Measurements from ENCODE around the gene PDPR.
"Not testable (repeated sequence)": the region's sequence is repeated elsewhere in the genome, so short reads cannot be mapped to it uniquely, and the experiment has no call there.

The PDPR gene

DNA sequence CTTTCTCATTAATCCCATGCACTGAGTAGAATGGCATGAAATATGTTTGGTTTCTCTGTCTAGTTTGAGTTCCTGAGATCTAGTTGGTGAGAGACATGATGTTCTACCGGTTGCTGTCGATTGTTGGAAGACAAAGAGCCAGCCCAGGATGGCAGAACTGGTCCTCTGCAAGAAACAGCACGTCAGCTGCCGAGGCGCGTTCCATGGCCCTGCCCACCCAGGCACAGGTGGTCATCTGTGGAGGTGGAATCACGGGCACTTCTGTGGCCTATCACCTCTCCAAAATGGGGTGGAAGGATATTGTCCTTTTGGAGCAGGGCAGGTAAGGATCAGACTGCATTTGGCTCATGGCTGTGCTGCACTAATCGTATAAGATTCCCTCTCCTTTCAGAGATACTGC is 6.3 kb downstream of the PDPR start:
- DNase-seq; in situ Hi-C loops (cut with HindIII; ENCODE audit: low pct_ligation_motif_present, low pct_unique_long_range_greater_than_20kb, low sequenced_read_pairs): not testable (repeated sequence)

GRCh38 chr16:70123822-70124221 is 9.7 kb downstream of the PDPR start:
- in situ Hi-C loops (cut with HindIII; ENCODE audit: low pct_ligation_motif_present, low pct_unique_long_range_greater_than_20kb, low sequenced_read_pairs), result not testable (repeated sequence)

DNA sequence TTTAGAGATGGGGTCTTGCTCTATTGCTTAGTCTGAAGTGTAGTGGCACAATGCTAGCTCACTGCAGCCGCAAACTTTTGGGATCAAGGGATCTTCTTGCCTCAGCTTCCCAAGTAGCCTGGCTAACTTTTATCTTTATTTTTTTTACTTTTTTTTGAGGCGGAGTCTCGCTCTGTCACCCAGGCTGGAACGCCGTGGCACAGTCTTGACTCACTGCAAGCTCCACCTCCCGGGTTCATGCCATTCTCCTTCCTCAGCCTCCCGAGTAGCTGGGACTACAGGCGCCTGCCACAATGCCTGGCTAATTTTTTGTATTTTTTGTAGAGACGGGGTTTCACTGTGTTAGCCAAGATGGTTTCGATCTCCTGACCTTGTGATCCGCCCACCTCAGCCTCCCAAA is 12.1 kb downstream of the PDPR start:
- DNase-seq; in situ Hi-C loops (cut with HindIII; ENCODE audit: low pct_ligation_motif_present, low pct_unique_long_range_greater_than_20kb, low sequenced_read_pairs): not testable (repeated sequence)

More at GRCh38 chr16:70123822-70124221, 9.7 kb downstream of the PDPR start:
- DNase-seq, result not testable (repeated sequence)

GRCh38 chr16:70127706-70128105 is 13.6 kb downstream of the PDPR start:
- DNase-seq; in situ Hi-C loops (cut with HindIII; ENCODE audit: low pct_ligation_motif_present, low pct_unique_long_range_greater_than_20kb, low sequenced_read_pairs): not testable (repeated sequence)

DNA sequence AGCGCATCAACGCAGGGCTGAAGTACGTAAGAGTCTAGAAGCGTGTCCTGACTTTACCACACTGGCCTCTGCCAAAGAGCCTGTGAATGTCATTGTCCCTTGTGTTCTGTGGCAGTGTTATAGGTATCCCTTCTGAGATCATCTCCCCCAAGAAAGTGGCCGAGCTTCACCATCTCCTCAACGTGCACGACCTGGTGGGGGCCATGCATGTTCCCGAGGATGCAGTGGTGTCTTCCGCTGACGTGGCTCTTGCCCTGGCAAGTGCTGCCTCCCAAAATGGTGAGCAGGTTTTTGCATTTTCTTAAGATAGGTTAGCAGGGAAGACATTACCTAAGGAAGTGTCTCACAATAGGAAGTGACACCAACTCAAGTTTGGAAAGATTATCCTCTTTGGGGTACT is 14.7 kb downstream of the PDPR start:
- DNase-seq; in situ Hi-C loops (cut with HindIII; ENCODE audit: low pct_ligation_motif_present, low pct_unique_long_range_greater_than_20kb, low sequenced_read_pairs): not testable (repeated sequence)

DNA sequence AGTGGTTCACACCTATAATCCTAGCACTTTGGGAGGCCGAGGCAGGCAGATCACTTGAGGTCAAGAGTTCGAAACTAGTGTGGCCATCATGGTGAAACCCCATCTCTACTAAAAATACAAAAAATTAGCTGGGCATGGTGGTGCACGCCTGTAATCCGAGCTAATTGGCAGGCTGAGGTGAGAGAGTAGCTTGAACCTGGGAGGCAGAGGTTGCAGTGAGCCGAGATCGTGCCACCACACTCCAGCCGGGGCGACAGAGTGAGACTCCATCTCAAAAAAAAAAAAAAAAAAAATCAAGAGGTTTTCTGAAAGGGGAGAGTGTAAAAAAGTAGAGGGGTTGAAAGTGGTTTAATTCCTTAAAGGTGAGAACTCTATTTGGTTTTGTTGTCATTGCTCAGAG is 21.7 kb downstream of the PDPR start:
- in situ Hi-C loops (cut with HindIII; ENCODE audit: low pct_ligation_motif_present, low pct_unique_long_range_greater_than_20kb, low sequenced_read_pairs); DNase-seq: not testable (repeated sequence)

GRCh38 chr16:70136595-70136994 is 22.5 kb downstream of the PDPR start:
- DNase-seq; in situ Hi-C loops (cut with HindIII; ENCODE audit: low pct_ligation_motif_present, low pct_unique_long_range_greater_than_20kb, low sequenced_read_pairs): not testable (repeated sequence)

DNA sequence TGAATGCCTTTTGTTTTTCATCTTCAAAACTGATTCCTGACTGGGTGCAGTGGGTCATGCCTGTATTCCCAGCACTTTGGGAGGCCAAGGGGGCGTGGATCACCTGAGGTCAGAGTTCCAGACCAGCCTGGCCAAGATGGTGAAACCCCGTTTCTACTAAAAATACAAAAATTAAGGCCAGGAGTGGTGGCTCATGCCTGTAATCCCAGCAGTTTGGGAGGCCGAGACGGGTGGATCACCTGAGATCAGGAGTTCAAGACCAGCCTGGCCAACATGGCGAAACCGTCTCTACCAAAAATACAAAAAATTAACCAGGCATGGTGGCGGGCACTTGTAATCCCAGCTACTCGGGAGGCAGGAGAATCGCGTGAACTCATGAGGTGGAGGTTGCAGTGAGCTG is 28.6 kb downstream of the PDPR start:
- in situ Hi-C loops (cut with HindIII; ENCODE audit: low pct_ligation_motif_present, low pct_unique_long_range_greater_than_20kb, low sequenced_read_pairs), result not testable (repeated sequence)

GRCh38 chr16:70143231-70143895 is 29.2 kb downstream of the PDPR start:
- DNase-seq; in situ Hi-C loops (cut with HindIII; ENCODE audit: low pct_ligation_motif_present, low pct_unique_long_range_greater_than_20kb, low sequenced_read_pairs): not testable (repeated sequence)

More for the DNA sequence above, 28.6 kb downstream of the PDPR start:
- DNase-seq, result not testable (repeated sequence)

- DNase-seq; in situ Hi-C loops (cut with HindIII; ENCODE audit: low pct_ligation_motif_present, low pct_unique_long_range_greater_than_20kb, low sequenced_read_pairs): not testable (repeated sequence)
Measured at GRCh38 chr16:70147853-70148252, 33.7 kb downstream of the PDPR start.

DNA sequence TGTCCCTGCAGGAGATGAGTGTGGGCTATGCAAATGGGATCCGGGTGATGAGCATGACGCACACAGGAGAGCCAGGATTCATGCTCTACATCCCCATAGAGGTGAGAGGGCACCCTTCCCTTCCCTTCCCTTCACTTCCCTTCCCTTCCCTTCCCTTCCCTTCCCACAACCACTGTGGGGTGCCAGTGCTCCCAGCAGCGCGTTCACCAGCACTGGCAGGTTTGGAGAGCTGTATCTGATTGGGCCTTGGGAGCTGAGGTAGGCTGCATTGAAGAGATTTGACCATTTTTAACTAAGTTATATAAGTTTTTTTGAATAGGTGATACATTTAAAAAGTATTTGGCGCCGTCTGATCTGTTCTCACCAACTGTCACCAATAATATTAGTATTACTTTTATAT is 34.3 kb downstream of the PDPR start:
- DNase-seq; in situ Hi-C loops (cut with HindIII; ENCODE audit: low pct_ligation_motif_present, low pct_unique_long_range_greater_than_20kb, low sequenced_read_pairs): not testable (repeated sequence)

DNA sequence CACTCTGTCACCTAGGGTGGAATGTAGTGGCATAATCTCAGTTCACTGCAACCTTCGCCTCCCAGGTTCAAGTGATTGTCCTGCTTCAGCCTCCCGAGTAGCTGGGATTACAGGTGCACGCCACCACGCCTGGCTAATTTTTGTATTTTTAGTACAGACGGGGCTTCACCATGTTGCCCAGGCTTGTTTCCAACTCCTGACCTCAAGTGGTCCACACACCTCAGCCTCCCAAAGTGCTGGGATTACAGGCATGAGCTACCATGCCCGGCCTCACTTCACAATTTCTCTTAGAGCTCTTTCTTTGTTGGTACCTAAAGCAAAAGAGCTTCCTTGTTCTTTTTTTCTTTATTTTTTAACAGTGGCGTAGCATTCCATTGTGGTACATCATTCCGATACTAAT is 35.2 kb downstream of the PDPR start:
- DNase-seq; in situ Hi-C loops (cut with HindIII; ENCODE audit: low pct_ligation_motif_present, low pct_unique_long_range_greater_than_20kb, low sequenced_read_pairs): not testable (repeated sequence)

DNA sequence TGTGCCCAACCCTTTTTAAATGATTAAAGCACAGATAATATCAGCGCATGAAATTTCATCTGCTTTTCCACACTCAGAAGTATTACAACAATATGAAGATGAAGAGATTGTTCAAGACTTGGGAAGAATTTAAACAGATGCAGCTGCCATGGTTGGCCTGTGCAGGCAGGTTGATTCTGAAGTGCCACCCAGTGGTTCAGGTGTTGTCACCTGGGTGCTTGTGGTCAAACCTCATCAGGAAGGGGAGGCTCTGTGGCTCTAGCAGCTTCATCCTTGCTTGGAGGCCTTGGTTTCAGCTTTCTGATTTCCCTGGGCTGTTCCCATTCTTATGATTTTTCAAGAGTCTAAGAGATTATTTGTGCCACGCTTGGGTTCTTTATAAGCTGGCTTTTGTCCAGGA is 37.3 kb downstream of the PDPR start:
- in situ Hi-C loops (cut with HindIII; ENCODE audit: low pct_ligation_motif_present, low pct_unique_long_range_greater_than_20kb, low sequenced_read_pairs), result no loop called here
- no peak for DNase-seq

DNA sequence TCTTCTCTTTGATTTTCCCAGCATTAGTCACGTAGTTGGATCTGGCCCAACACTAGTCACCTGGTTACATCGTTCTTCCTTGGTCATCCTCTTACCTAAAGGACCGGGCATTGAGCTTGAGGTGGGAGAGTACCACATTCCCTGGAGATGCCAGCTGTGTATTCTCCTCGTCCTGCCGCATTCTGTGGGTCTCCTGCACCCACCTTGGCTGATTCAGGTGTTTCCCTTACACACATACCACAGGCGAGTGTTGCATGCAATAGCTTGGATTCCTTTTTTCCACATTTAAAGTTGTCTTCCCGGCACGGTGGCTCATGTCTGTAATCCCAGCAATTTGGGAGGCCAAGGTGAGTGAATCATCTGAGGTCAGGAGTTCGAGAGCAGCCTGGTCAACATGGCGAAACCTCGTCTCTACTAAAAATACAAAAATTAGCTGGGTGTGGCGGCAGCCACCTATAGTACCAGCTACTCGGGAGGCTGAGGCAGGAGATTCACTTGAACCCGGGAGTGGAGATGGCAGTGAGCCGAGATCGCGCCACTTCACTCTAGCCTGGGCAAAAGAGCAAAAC is 37.9 kb downstream of the PDPR start:
- in situ Hi-C loops (cut with HindIII; ENCODE audit: low pct_ligation_motif_present, low pct_unique_long_range_greater_than_20kb, low sequenced_read_pairs), result no loop called here

GRCh38 chr16:70152578-70153302 is 38.6 kb downstream of the PDPR start:
- in situ Hi-C loops (cut with HindIII; ENCODE audit: low pct_ligation_motif_present, low pct_unique_long_range_greater_than_20kb, low sequenced_read_pairs), result no loop called here
- no peak for DNase-seq

More for the DNA sequence above, 37.9 kb downstream of the PDPR start:
- no peak for DNase-seq

DNA sequence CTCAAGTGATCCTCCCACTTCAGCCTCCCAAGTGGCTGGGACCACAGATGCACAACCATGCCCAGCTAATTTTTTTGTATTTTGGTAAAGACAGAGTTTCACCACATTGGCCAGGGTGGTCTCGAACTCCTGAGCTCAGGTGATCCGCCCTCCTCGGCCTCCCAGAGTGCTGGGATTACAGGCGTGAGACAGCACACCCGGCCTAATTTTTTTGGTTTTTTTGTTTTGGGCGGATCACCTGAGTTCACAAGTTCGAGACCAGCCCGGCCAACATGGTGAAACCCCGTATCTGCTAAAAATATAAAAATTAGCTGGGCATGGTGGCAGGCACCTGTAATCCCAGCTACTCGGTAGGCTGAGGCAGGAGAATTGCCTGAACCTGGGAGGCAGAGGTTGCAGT is 40.6 kb downstream of the PDPR start:
- in situ Hi-C loops (cut with HindIII; ENCODE audit: low pct_ligation_motif_present, low pct_unique_long_range_greater_than_20kb, low sequenced_read_pairs); DNase-seq: not testable (repeated sequence)

- no peak for DNase-seq
- in situ Hi-C loops (cut with HindIII; ENCODE audit: low pct_ligation_motif_present, low pct_unique_long_range_greater_than_20kb, low sequenced_read_pairs), result no loop called here
Measured at GRCh38 chr16:70156207-70156978, 42.3 kb downstream of the PDPR start.

DNA sequence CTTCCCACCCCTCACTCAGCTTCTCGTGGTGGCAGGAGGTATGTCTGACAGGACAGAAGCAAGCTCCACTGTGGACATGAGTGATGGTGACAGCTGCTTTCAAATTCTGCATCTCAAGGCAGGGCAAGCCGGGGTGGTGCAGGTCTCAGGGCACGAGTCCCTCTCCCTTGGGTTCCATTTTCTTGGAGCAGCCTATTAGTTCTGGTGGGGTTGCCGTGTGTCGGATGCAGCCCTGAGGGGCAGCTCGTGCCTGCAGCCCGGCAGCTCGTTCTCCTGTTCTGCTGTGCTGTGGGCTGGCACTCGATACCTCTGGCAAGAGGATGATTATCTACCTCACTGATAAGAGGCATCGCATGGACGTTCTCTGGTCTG is 43.0 kb downstream of the PDPR start:
- peak; percentile 4 for DNase-seq
- in situ Hi-C loops (cut with HindIII; ENCODE audit: low pct_ligation_motif_present, low pct_unique_long_range_greater_than_20kb, low sequenced_read_pairs), result no loop called here

Data from ACHN (cell line).